ENCODE measurements around the gene MYMX. TPM values are rescaled to one million over a fixed set of nuclear protein-coding genes. Genes with fewer than 3 reads are reported as not detected.

MYMX gene
- total and polyA plus RNA-seq, 2 of the 13 experiments (the other 11 are each of a cell fraction or from before 2014, with no cell fraction given): not detected

- peak; percentile 4; the same call in 2 of the 3 replicates for ATAC-seq
- Histone ChIP-seq H3K9me3 (ENCODE audit: low read length) (no peaks in the 10 kb centered on the region), H3K27ac (ENCODE audit: extremely low read length, insufficient read depth, low read length) (no peak overlapping the region), H2AFZ (ENCODE audit: low read length) (no peak overlapping the region), H3K9ac (ENCODE audit: insufficient read depth, low read depth, low read length) (no peak overlapping the region), H4K20me1 (ENCODE audit: insufficient read depth, low read length) (no peaks in the 10 kb centered on the region), H3K4me1 (ENCODE audit: insufficient read depth, low read length) (peaks cover 61% of the 10 kb centered on the region), H3K36me3 (replicated peaks in 1 of 2; ENCODE audit: control insufficient read depth in 1 of 2, insufficient read depth in 2 of 2, low read length in 2 of 2) (no peaks in the 10 kb centered on the region), H3K4me3 (replicated peaks in 1 of 3; ENCODE audit: insufficient read depth in 1 of 3, low read depth in 2 of 3, low read length in 3 of 3) (no peak overlapping the region), H3K79me2 (ENCODE audit: insufficient read depth, low read length) (no peaks in the 10 kb centered on the region), H3K27me3 (ENCODE audit: control insufficient read depth in 1 of 2, insufficient read depth in 2 of 2, low read length in 2 of 2) (peaks cover 0 to 10% of the 10 kb centered on the region in 2 experiments; a peak in 1 of 5 replicates), H3K4me2 (ENCODE audit: low read depth, low read length) (no peak overlapping the region)
- FAIRE-seq: no peak
- ChIA-PET CTCF (ENCODE audit: low intra/inter-chr PET ratio, low total read pairs) (no interaction called here), POLR2A (interaction anchor here (1.0 to 3.3 kb wide), 4 partner anchors 30 to 79 kb away, joined by 3 to 14 read pairs (median 8); partner anchors contain the start of genes HSP90AB1 and SLC35B2)
- DNase-seq (ENCODE audit: low spot score): no peak
- TF ChIP-seq ZNF121 (CRISPR knock-in tag; IDR thresholded peaks at IDR 0.05): peak; percentile 88
- no peak for TF ChIP-seq ZNF724P (CRISPR knock-in tag; IDR thresholded peaks at IDR 0.05; ENCODE audit: borderline replicate concordance)
- TF ChIP-seq KDM4B (CRISPR knock-in tag; IDR thresholded peaks at IDR 0.05): no peak
- no peak for TF ChIP-seq ZNF563 (CRISPR knock-in tag; IDR thresholded peaks at IDR 0.05)
- TF ChIP-seq, protein P1, sequence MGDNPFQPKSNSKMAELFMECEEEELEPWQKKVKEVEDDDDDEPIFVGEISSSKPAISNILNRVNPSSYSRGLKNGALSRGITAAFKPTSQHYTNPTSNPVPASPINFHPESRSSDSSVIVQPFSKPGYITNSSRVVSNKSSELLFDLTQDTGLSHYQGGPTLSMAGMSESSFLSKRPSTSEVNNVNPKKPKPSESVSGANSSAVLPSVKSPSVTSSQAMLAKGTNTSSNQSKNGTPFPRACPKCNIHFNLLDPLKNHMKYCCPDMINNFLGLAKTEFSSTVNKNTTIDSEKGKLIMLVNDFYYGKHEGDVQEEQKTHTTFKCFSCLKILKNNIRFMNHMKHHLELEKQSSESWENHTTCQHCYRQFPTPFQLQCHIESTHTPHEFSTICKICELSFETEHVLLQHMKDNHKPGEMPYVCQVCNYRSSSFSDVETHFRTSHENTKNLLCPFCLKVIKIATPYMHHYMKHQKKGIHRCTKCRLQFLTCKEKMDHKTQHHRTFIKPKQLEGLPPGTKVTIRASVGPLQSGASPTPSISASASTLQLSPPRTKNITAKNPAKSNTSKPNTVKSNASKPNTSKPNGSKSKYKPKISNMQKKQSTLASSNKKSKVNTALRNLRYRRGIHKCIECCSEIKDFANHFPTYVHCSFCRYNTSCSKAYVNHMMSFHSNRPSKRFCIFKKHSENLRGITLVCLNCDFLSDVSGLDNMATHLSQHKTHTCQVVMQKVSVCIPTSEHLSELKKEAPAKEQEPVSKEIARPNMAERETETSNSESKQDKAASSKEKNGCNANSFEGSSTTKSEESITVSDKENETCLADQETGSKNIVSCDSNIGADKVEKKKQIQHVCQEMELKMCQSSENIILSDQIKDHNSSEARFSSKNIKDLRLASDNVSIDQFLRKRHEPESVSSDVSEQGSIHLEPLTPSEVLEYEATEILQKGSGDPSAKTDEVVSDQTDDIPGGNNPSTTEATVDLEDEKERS (CRISPR knock-in tag; IDR thresholded peaks at IDR 0.05): no peak
- in situ Hi-C loops (cut with HindIII; ENCODE audit: extremely low pct_ligation_motif_present, low pct_unique_long_range_greater_than_20kb): no loop called here
- 24% methylated on average over 13 of the region's 13 CpGs for WGBS (ENCODE audit: low lambda C conversion rate)
- no TSS peak for BruUV-seq (replicated peaks)
- intact Hi-C loops (cut with micrococcal nuclease; ENCODE audit: unreplicated experiment): no loop called here
These were observed 38.9 kb upstream of the MYMX start for GRCh38 chr6:44177691-44178423.
